Activated naive CD4-positive, alpha-beta T cell (primary cell): ENCODE measurements around the gene TMEM273.

Experiments used
- DNase-seq, 4 experiments: peaks; one replicate each; lab custom pipeline; 2025; lab: John Stamatoyannopoulos, UW

TMEM273 gene

DNA sequence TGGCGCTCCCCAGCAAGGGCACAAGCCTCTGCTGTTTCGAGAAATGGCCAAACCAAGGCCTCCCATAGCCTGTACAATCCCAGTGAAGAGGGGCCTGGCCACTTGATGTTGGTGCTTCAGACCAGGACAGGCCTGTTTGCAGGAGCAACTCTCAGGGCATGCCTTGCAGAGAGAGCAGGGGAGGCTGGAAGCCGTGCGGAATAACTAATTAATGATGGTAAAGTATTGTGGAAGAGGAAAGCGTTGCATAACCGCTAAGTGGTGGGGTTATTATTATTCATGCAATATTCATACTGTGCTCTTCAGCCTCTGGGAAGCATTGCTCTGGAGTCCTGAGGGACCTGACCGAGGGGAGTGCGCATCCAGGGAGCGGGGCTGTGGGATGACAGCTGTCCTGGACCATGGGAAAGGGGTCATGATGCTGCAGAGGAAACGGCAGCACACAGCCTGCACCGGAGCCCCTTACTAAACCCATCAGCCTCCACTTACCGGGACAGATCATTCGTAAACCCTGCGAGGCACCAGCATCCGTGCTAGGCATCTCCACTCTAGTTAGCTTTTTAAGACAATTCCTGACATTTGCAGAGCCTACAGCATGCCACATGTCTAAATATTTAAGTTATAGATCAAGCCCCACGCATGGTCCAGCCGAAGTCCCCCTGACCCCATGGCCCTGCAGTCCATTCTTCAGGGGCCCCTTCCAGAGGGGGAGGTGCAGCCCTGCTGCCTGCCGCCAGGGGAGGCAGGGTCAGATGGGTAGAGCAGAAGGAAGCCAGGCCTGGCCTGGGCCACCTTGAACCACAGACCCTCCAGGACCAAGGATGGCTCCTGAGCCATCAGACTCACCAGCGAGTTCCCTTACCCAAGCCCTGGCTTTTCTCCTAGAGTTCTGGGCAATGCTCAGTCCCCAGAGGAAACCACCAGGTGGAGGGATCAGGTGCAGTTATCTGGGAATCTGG lies 11.6 kb downstream of the TMEM273 start:
- no peak for DNase-seq

GRCh38 chr10:49175587-49176309 lies 12.4 kb downstream of the TMEM273 start:
- DNase-seq: no peak

DNA sequence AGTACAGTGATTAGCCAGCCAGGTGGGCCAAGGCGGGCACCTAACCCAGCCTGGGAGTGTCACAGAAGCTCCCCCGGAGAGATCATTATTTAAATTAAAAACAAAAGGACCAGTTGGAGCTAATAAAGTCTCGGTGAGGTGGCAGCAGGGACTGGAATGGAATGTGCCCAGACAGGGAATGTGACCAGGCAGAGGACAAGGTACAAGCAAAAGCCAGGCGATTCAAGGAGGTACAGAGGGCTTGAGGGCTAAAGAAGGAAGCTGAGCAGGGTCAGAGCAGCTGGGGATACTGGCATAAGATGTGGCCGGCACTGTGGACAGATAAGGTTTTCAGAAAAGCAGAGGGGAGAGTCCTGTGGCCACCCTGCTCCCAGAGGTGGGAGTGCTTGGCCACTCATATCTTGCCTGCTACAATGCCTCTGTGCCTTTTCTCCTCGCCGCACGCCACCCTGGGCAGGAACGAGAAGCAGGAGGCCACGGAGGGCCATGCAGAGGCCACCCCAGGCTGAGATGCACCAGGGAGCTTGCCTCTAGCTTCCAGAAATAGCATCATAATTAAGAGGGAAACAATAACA lies 13.2 kb downstream of the TMEM273 start:
- no peak for DNase-seq

- DNase-seq: no peak
These were observed 13.8 kb downstream of the TMEM273 start for GRCh38 chr10:49174261-49174925.

GRCh38 chr10:49173853-49174252 lies 14.3 kb downstream of the TMEM273 start:
- DNase-seq: no peak

GRCh38 chr10:49173201-49173772 lies 14.9 kb downstream of the TMEM273 start:
- DNase-seq: no peak

- DNase-seq: no peak
These were observed 15.4 kb downstream of the TMEM273 start for GRCh38 chr10:49172777-49173132.

GRCh38 chr10:49172061-49172776 lies 16.0 kb downstream of the TMEM273 start:
- DNase-seq: no peak

- DNase-seq: no peak
These were observed 16.7 kb downstream of the TMEM273 start for GRCh38 chr10:49171326-49172060.

GRCh38 chr10:49170632-49171325 lies 17.4 kb downstream of the TMEM273 start:
- no peak for DNase-seq

DNA sequence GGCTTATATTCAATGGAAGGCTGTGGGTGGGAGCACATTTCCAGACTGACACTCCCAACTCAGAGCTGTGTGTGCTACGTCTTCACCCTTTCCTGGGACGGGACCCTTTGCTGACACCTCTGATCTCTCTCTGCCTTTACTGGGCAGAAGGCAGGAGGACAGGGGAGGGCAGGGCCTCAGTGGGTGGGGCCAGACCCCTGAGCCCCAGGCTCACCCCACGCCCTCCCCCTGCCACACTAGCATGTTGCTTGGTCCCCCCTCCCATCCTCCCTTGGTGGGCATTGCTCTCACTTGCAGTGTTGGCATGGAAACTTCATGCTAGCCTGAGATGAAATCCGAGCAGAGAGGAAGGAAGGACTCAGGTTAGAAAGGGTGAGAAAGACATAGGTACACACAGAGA lies 18.4 kb downstream of the TMEM273 start:
- no peak for DNase-seq

DNA sequence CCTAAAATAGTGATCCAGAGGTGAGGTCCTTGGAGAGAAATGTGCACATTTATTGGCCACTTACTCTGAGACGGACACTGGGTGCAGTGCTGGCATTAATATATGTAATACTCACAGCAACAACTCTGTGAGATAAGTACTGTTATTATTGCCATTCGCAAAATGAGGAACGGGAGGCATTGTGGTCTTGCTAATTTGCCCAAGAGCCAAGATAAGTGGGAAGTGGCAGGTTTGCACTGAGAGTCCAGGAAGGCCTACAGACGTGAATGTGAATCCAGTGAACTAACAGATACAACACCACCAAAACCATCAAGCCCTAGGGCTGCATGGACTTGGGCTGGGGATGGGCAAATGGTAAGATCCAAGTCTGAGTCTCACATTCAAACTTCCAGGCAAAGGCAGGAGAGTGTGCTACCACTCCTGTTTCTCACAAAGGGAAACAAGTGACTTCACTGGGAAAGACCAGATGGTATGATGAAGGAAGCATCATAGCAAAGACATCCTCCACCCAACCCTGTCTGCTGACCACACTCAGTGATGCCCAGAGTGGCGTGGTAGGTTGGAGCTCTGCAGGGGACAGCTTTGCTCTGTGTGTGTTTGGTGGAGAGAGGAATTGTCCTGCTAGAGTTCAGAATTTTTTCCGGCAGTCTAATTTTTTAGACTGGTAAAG lies 19.2 kb downstream of the TMEM273 start:
- no peak for DNase-seq

- no peak for DNase-seq
These were observed 20.0 kb downstream of the TMEM273 start for GRCh38 chr10:49168171-49168540.

DNA sequence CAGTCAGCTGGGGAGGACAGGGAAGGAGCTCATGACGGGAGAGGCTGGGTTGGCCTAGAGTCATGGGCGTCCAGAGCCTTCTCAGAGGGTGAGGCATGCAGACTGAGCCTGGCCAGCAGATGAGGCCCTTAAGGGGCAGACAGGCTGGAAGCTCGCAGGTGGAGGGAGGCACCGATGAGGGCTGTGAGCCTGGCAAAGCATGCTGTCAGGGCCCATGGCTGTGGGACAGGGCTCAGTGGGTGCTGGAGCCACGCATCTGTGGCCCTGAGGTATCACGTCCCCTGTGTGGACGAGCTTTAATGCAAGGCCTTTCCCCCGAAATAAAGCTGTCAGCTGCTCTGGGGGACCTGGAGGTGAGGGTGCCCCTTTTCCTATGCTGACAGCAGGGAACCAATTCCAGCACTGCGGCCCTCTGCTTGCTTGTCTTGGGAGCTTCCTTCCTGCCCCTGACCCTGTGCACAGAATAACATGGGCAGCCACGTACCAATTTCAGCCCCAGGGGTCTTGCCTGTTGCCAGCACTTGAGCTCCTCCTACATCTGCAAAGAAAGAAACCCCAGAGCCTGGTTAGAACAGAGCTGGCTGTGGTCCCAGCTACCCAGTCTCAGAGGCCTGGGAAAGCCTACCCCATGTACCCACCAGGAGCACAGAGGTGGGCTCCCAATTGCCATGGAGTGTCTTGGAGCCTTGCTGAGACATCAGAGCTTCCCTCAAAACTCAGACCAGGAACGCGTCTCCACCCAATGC lies 20.6 kb downstream of the TMEM273 start:
- no peak for DNase-seq

DNA sequence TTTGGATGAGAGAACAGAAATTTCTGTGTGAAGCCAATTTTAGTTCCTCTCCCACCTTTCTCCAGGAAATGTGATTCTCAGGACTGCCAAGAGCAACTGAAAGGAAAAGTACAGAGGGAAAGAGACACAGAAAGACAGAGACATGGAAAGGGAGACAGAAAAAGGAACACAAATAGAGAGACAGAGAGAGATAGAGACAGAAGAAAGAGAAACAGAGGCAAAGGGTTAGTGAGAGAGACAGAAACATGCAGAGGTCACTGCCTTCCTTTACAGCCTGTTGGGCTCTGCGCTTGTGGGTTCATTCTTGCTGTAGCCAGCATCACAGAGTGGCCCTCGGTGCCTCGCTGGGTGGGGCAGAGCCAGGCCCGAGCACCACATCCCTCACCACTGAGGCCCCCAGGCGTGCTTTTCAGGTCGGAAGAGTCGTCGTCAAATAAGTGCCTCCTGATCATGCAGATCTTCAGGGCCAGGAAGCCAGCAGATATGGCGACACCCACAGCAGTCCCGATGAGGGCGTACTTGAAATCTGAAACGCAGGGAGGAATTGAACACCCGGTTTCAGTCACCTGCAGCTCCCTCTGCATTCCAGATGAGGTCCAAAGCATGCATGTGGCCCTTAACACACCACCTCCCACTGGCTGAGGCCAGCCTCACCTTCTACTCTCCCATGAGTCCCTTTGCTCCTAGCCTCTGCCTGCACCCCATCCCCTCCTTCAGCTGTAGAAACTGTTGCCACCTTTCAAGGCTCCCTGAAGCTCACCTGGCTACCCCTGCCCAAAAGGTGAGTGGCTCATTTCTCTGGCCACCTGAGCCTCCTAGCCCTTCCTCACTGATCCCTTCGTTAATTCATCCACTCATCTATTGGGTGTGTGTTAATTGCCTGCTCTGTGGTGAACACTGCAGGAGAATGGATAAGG lies 21.4 kb downstream of the TMEM273 start:
- no peak for DNase-seq

DNA sequence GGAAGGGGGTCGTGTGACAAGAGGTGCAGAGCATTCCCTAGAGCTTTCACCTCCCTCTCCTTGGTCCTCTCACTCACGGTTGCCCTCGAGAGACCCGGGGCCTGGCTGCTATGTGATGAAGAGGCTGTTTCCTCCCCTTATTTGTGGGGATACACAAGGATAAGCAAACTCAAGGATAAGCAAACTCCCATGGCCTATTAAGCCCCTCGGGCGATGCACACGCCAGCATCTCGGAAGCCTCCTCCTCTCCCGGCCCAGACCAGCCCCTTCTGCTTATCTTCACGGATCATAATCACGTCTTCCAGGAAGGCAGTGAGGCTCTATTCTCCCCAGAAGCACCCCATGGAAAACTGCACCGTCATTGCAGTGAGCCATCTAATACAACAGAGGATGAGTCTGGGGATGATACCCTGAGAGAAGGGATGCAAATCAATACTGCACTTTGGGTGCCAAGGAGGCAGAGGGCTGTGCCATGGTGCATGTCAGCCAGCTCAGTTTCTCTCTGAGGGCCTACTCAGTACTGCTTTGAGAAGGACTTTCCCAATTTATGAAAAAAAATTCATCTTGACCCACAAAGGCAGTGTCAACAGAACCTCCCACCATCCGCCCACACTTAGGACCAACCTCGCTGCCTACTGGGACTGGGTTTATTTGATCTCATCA lies 22.2 kb downstream of the TMEM273 start:
- DNase-seq: no peak

DNA sequence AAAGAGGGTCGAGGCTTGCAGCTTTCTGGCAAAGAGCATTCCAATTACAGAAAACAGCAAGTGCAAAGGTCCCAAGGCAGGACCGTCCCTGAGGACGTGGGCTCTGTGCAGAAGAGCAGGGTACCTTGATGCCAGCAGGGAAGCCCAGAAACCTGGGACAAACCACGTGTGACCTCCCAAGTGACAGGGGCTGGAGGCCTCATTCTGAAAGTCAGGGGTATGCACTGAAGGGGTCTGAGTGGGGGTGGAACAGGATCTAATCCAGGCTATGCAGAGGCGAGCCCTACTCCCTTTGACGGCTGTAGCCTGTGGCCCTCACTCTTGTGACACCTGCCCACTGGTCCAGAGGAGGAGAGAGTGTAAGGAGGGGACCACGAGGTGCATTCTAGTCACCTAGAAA lies 22.9 kb downstream of the TMEM273 start:
- no peak for DNase-seq
